ENCODE results near the gene SAMD4B. TPM values are rescaled to one million over a fixed set of nuclear protein-coding genes. Genes with fewer than 3 reads are reported as not detected.

The SAMD4B gene
- total RNA-seq, 1 experiment from 2014 or later, result 164 TPM

GRCh38 chr19:39336483-39336882 lies 5.7 kb upstream of the SAMD4B start:
- H3K4me1 Mint-ChIP-seq, result peaks cover 9% of the 10 kb centered on the region
- DNase-seq (ENCODE audit: low spot score), result no peak
- H3K9me3 Mint-ChIP-seq, result no peaks in the 10 kb centered on the region
- POLR2A ChIA-PET, result no interaction called here
- TF ChIP-seq, protein P1, sequence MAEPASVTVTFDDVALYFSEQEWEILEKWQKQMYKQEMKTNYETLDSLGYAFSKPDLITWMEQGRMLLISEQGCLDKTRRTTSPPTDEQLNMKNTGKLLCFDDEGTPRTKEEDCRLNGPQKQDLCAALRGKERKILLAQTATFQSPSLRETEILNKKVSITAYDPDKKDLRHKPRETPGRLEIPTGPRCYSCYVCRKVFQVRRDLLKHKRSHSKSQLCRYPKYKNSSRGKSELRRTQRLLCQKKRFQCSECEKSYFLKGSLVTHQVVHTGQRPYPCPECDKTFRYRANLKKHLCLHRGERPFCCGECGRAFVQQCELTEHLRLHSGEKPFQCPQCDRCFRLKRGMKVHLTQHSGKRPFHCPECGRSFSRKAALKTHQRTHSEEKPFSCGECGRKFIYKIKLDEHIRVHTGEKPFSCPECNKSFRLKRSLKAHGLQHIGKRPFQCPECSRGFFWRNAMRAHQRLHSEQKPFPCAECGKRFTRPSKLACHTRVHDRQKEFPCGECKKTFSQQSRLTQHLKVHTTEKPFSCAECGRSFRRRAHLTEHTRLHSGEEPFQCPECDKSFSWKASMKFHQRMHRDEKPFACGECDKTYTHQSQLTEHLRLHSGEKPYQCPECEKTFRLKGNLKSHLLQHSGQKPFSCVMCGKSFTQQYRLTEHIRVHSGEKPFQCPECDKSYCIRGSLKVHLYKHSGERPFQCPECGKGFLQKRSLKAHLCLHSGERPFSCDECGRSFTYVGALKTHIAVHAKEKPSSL (CRISPR knock-in tag; conservative IDR thresholded peaks at IDR 0.05), result no peak
- TF ChIP-seq, protein P2, sequence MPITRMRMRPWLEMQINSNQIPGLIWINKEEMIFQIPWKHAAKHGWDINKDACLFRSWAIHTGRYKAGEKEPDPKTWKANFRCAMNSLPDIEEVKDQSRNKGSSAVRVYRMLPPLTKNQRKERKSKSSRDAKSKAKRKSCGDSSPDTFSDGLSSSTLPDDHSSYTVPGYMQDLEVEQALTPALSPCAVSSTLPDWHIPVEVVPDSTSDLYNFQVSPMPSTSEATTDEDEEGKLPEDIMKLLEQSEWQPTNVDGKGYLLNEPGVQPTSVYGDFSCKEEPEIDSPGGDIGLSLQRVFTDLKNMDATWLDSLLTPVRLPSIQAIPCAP (CRISPR knock-in tag; IDR thresholded peaks at IDR 0.05), result no peak
- no peak for TF ChIP-seq HMGA2 (CRISPR knock-in tag; IDR thresholded peaks at IDR 0.05)
- TF ChIP-seq CREM (CRISPR knock-in tag; IDR thresholded peaks at IDR 0.05), result no peak
- TF ChIP-seq, protein P3, sequence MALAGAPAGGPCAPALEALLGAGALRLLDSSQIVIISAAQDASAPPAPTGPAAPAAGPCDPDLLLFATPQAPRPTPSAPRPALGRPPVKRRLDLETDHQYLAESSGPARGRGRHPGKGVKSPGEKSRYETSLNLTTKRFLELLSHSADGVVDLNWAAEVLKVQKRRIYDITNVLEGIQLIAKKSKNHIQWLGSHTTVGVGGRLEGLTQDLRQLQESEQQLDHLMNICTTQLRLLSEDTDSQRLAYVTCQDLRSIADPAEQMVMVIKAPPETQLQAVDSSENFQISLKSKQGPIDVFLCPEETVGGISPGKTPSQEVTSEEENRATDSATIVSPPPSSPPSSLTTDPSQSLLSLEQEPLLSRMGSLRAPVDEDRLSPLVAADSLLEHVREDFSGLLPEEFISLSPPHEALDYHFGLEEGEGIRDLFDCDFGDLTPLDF (CRISPR knock-in tag; IDR thresholded peaks at IDR 0.05), result no peak
- no peak for TF ChIP-seq ATF1 (CRISPR knock-in tag; IDR thresholded peaks at IDR 0.05)
- no peak for TF ChIP-seq NFATC4 (CRISPR knock-in tag; IDR thresholded peaks at IDR 0.05)
- TF ChIP-seq E2F4 (CRISPR knock-in tag; IDR thresholded peaks at IDR 0.05; ENCODE audit: borderline replicate concordance, low read depth), result no peak
- TF ChIP-seq GRHL2 (CRISPR knock-in tag; IDR thresholded peaks at IDR 0.05; ENCODE audit: insufficient replicate concordance, severe bottlenecking), result no peak
- TF ChIP-seq PRRX2 (CRISPR knock-in tag; IDR thresholded peaks at IDR 0.05), result no peak
- TF ChIP-seq ERG (CRISPR knock-in tag; IDR thresholded peaks at IDR 0.05), result no peak
- no peak for TF ChIP-seq ZNF263 (CRISPR knock-in tag; IDR thresholded peaks at IDR 0.05; ENCODE audit: low read depth)
- TF ChIP-seq TCF7 (CRISPR knock-in tag; IDR thresholded peaks at IDR 0.05; ENCODE audit: low read depth), result no peak
- no peak for TF ChIP-seq CREB1 (CRISPR knock-in tag; IDR thresholded peaks at IDR 0.05)
- TF ChIP-seq ARID4B (CRISPR knock-in tag; IDR thresholded peaks at IDR 0.05; ENCODE audit: borderline replicate concordance), result no peak
- no peak for TF ChIP-seq USF1 (CRISPR knock-in tag; IDR thresholded peaks at IDR 0.05)
- no peak for TF ChIP-seq E2F5 (CRISPR knock-in tag; IDR thresholded peaks at IDR 0.05)
- TF ChIP-seq, protein P4, sequence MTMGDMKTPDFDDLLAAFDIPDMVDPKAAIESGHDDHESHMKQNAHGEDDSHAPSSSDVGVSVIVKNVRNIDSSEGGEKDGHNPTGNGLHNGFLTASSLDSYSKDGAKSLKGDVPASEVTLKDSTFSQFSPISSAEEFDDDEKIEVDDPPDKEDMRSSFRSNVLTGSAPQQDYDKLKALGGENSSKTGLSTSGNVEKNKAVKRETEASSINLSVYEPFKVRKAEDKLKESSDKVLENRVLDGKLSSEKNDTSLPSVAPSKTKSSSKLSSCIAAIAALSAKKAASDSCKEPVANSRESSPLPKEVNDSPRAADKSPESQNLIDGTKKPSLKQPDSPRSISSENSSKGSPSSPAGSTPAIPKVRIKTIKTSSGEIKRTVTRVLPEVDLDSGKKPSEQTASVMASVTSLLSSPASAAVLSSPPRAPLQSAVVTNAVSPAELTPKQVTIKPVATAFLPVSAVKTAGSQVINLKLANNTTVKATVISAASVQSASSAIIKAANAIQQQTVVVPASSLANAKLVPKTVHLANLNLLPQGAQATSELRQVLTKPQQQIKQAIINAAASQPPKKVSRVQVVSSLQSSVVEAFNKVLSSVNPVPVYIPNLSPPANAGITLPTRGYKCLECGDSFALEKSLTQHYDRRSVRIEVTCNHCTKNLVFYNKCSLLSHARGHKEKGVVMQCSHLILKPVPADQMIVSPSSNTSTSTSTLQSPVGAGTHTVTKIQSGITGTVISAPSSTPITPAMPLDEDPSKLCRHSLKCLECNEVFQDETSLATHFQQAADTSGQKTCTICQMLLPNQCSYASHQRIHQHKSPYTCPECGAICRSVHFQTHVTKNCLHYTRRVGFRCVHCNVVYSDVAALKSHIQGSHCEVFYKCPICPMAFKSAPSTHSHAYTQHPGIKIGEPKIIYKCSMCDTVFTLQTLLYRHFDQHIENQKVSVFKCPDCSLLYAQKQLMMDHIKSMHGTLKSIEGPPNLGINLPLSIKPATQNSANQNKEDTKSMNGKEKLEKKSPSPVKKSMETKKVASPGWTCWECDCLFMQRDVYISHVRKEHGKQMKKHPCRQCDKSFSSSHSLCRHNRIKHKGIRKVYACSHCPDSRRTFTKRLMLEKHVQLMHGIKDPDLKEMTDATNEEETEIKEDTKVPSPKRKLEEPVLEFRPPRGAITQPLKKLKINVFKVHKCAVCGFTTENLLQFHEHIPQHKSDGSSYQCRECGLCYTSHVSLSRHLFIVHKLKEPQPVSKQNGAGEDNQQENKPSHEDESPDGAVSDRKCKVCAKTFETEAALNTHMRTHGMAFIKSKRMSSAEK (CRISPR knock-in tag; IDR thresholded peaks at IDR 0.05; ENCODE audit: borderline replicate concordance), result no peak
- TF ChIP-seq TP53 (CRISPR knock-in tag; IDR thresholded peaks at IDR 0.05), result no peak
- H3K36me3 Mint-ChIP-seq, result no peaks in the 10 kb centered on the region
- no peak overlapping the region for H3K27ac Mint-ChIP-seq
- CTCF ChIA-PET, result interaction anchor here (0.8 kb wide), 1 partner anchor 8 kb away, joined by 3 read pairs; no protein-coding TSS in a partner anchor
- no peak overlapping the region for H3K4me3 Mint-ChIP-seq
- no peak for ATAC-seq
- peaks cover 18% of the 10 kb centered on the region for H3K27me3 Mint-ChIP-seq (ENCODE audit: low read depth)

Measured in WTC11 (cell line).